DOHH2 (cell line): ENCODE measurements around the gene OTP.

ENCODE experiments used
- H3F3A ChIP-seq: fragments of 200-600 bp; sonication (generic), shearing (Covaris generic); 2 replicates; pipeline ENCODE4 v1.6.0; 2016; ENCODE audit warnings: antibody characterized with exemption, mild to moderate bottlenecking; ENCODE audit not compliant: control insufficient read depth, insufficient read depth
- H3K27ac ChIP-seq: fragments of 200-600 bp; sonication (generic); 2 replicates; pipeline ENCODE4 v1.5.1; 2014; ENCODE audit warnings: low read depth, mild to moderate bottlenecking, low read length, moderate library complexity
- H3K27me3 ChIP-seq: fragments of 200-600 bp; sonication (generic); 2 replicates; pipeline ENCODE4 v1.6.1; 2014; ENCODE audit warnings: mild to moderate bottlenecking, low read length, mixed read lengths; ENCODE audit not compliant: control insufficient read depth
- H3K36me3 ChIP-seq: fragments of 200-600 bp; sonication (generic); 2 replicates; pipeline ENCODE4 v1.6.1; 2014; ENCODE audit warnings: mild to moderate bottlenecking, low read length, moderate library complexity, mixed read lengths; ENCODE audit not compliant: control insufficient read depth
- H3K4me1 ChIP-seq: fragments of 200-600 bp; sonication (generic); 2 replicates; pipeline ENCODE4 v1.6.1; 2014; ENCODE audit warnings: mild to moderate bottlenecking, low read length, mixed read lengths; ENCODE audit not compliant: control insufficient read depth
- H3K4me2 ChIP-seq: fragments of 200-600 bp; sonication (generic); 2 replicates; pipeline ENCODE4 v1.6.0; 2014; ENCODE audit warnings: mild to moderate bottlenecking, low read length, moderate library complexity
- H3K4me3 ChIP-seq: fragments of 200-600 bp; sonication (generic); 2 replicates; pipeline ENCODE4 v1.5.1; 2014; ENCODE audit warnings: mild to moderate bottlenecking, low read length, mixed read lengths
- H3K79me2 ChIP-seq: fragments of 200-600 bp; sonication (generic); 2 replicates; pipeline ENCODE4 v1.6.1; 2014; ENCODE audit warnings: mild to moderate bottlenecking, low read length, mixed read lengths; ENCODE audit not compliant: control insufficient read depth
- H3K9me2 ChIP-seq: fragments of 200-600 bp; sonication (generic); replicated peaks from 2 replicates; pipeline ENCODE4 v1.6.1; 2014; ENCODE audit warnings: mild to moderate bottlenecking, low read length, mixed read lengths; ENCODE audit not compliant: control insufficient read depth
- H3K9me3 ChIP-seq: fragments of 200-600 bp; sonication (generic); 2 replicates; pipeline ENCODE4 v1.6.1; 2014; ENCODE audit warnings: antibody characterized with exemption, low read length, mixed read lengths; ENCODE audit not compliant: control insufficient read depth, insufficient read depth
- H4K20me1 ChIP-seq: fragments of 200-600 bp; sonication (generic); 2 replicates; pipeline ENCODE4 v1.6.0; 2014; ENCODE audit warnings: low read depth, mild to moderate bottlenecking, antibody characterized with exemption, low read length, moderate library complexity; ENCODE audit not compliant: control insufficient read depth, insufficient read depth
- CTCF ChIP-seq: fragments of 200-600 bp; sonication (generic); IDR thresholded peaks from one replicate; pipeline ENCODE4 v1.5.1; 2014; ENCODE audit warnings: antibody characterized with exemption, mild to moderate bottlenecking, low read depth, low read length; ENCODE audit not compliant: poor library complexity, severe bottlenecking
- EZH2phosphoT487 ChIP-seq: fragments of 200-600 bp; sonication (generic); IDR thresholded peaks from 2 replicates; pipeline ENCODE4 v1.6.1; 2017; ENCODE audit warnings: borderline replicate concordance, mild to moderate bottlenecking, antibody characterized with exemption, low read length, moderate library complexity, mixed read lengths

OTP gene

GRCh38 chr5:77637170-77637997, 1.1 kb downstream of the OTP start:
- Histone ChIP-seq H3K79me2 (no peaks in the 10 kb centered on the region), H3K9me2 (no peaks in the 10 kb centered on the region), H3K9me3 (no peaks in the 10 kb centered on the region), H3K27me3 (peaks cover 62% of the 10 kb centered on the region), H3K27ac (no peak overlapping the region), H3K36me3 (no peaks in the 10 kb centered on the region), H3F3A (no peaks in the 10 kb centered on the region), H3K4me3 (no peak overlapping the region), H3K4me1 (no peaks in the 10 kb centered on the region), H4K20me1 (no peaks in the 10 kb centered on the region), H3K4me2 (no peak overlapping the region)
- peak; percentile 62; the same call in 1 of the 2 replicates for TF ChIP-seq EZH2phosphoT487
- TF ChIP-seq CTCF, result no peak

GRCh38 chr5:77636641-77637169, 1.8 kb downstream of the OTP start:
- Histone ChIP-seq H3K4me1 (no peaks in the 10 kb centered on the region), H3K27ac (no peak overlapping the region), H4K20me1 (no peaks in the 10 kb centered on the region), H3K4me2 (no peak overlapping the region), H3K9me2 (no peaks in the 10 kb centered on the region), H3K27me3 (peaks cover 62% of the 10 kb centered on the region), H3K9me3 (no peaks in the 10 kb centered on the region), H3K36me3 (no peaks in the 10 kb centered on the region), H3F3A (no peaks in the 10 kb centered on the region), H3K4me3 (no peak overlapping the region), H3K79me2 (no peaks in the 10 kb centered on the region)
- TF ChIP-seq EZH2phosphoT487, result no peak
- no peak for TF ChIP-seq CTCF

- Histone ChIP-seq H3K27me3 (peaks cover 61% of the 10 kb centered on the region), H3K4me1 (peaks cover 3% of the 10 kb centered on the region; the same call in 1 of the 2 replicates), H3K9me2 (no peaks in the 10 kb centered on the region), H3K79me2 (no peaks in the 10 kb centered on the region), H3K4me2 (no peak overlapping the region), H3K27ac (no peak overlapping the region), H3K9me3 (no peaks in the 10 kb centered on the region), H3K36me3 (no peaks in the 10 kb centered on the region), H4K20me1 (no peaks in the 10 kb centered on the region), H3F3A (no peaks in the 10 kb centered on the region), H3K4me3 (no peak overlapping the region)
- TF ChIP-seq CTCF (no peak), EZH2phosphoT487 (no peak)
Measured at GRCh38 chr5:77635917-77636640, 2.4 kb downstream of the OTP start.
